Trophoblast cell (in vitro differentiated cells and primary cell): ENCODE results near the gene MORC2.
A peak's percentile ranks its signal among the peaks of the same experiment; 100 is the strongest.

Source experiments
- DNase-seq, 2 donors: peaks; one replicate each; pipeline ENCODE4 v3.0.0-alpha.2; 2016
- H2AFZ ChIP-seq: 2 replicates; pipeline ENCODE4 v1.6.1; 2013; ENCODE audit warnings: low read length, moderate library complexity, mild to moderate bottlenecking; ENCODE audit not compliant: insufficient read depth, poor library complexity
- H2AK5ac ChIP-seq: 2 replicates; pipeline ENCODE4 v1.6.1; 2013; ENCODE audit warnings: mild to moderate bottlenecking, low read length
- H2BK120ac ChIP-seq: 2 replicates; pipeline ENCODE4 v1.6.1; 2013; ENCODE audit warnings: low read length, mild to moderate bottlenecking, moderate library complexity; ENCODE audit not compliant: insufficient read depth, poor library complexity
- H2BK12ac ChIP-seq: 2 replicates; pipeline ENCODE4 v1.6.1; 2013; ENCODE audit warnings: mild to moderate bottlenecking, low read length, moderate library complexity
- H2BK5ac ChIP-seq: 2 replicates; pipeline ENCODE4 v1.6.1; 2013; ENCODE audit warnings: low read length, low read depth, moderate library complexity, mild to moderate bottlenecking; ENCODE audit not compliant: poor library complexity
- H3K14ac ChIP-seq: 2 replicates; pipeline ENCODE4 v1.6.1; 2013; ENCODE audit warnings: mild to moderate bottlenecking, low read length
- H3K18ac ChIP-seq: 2 replicates; pipeline ENCODE4 v1.6.1; 2013; ENCODE audit warnings: mild to moderate bottlenecking, low read length
- H3K23ac ChIP-seq: 2 replicates; pipeline ENCODE4 v1.6.1; 2013; ENCODE audit warnings: low read length
- H3K27ac ChIP-seq: 2 replicates; pipeline ENCODE4 v1.5.1; 2013; ENCODE audit warnings: low read depth, mild to moderate bottlenecking, inconsistent platforms, low read length, moderate library complexity
- H3K27me3 ChIP-seq: 2 replicates; pipeline ENCODE4 v1.6.1; 2013; ENCODE audit warnings: inconsistent platforms, mild to moderate bottlenecking, low read length, moderate library complexity; ENCODE audit not compliant: insufficient read depth
- H3K36me3 ChIP-seq, 2 experiments: 1 replicate in 1 of 2; 2 replicates in 1 of 2; pipeline ENCODE4 v1.6.1; 2013; ENCODE audit warnings: low read length in 2 of 2, mild to moderate bottlenecking in 2 of 2, moderate library complexity in 1 of 2; ENCODE audit not compliant: insufficient read depth in 2 of 2, control insufficient read depth in 1 of 2
- H3K4ac ChIP-seq: 2 replicates; pipeline ENCODE4 v1.6.1; 2013; ENCODE audit warnings: low read depth, mild to moderate bottlenecking, low read length, moderate library complexity
- H3K4me1 ChIP-seq, 2 experiments: 1 replicate in 1 of 2; 2 replicates in 1 of 2; pipeline ENCODE4 v1.6.1; 2013; ENCODE audit warnings: low read length in 2 of 2, mild to moderate bottlenecking in 2 of 2, moderate library complexity in 1 of 2; ENCODE audit not compliant: insufficient read depth in 2 of 2, control insufficient read depth in 1 of 2
- H3K4me2 ChIP-seq: 2 replicates; pipeline ENCODE4 v1.6.1; 2013; ENCODE audit warnings: inconsistent platforms, mild to moderate bottlenecking, low read length, moderate library complexity
- H3K4me3 ChIP-seq: 2 replicates; pipeline ENCODE4 v1.5.1; 2013; ENCODE audit warnings: mild to moderate bottlenecking, low read depth, low read length, inconsistent platforms
- H3K79me1 ChIP-seq: one replicate; pipeline ENCODE4 v1.6.1; 2013; ENCODE audit warnings: low read length
- H3K79me2 ChIP-seq: 2 replicates; pipeline ENCODE4 v1.6.1; 2013; ENCODE audit warnings: low read length, mild to moderate bottlenecking; ENCODE audit not compliant: control insufficient read depth, insufficient read depth, poor library complexity
- H3K9ac ChIP-seq: 2 replicates; pipeline ENCODE4 v1.6.1; 2013; ENCODE audit warnings: mild to moderate bottlenecking, low read length
- H3K9me3 ChIP-seq: 2 replicates; pipeline ENCODE4 v1.6.1; 2013; ENCODE audit warnings: low read depth, mild to moderate bottlenecking, control low read depth, inconsistent platforms, low read length; ENCODE audit not compliant: insufficient read depth
- H4K12ac ChIP-seq: 2 replicates; pipeline ENCODE4 v1.6.1; 2013; ENCODE audit warnings: low read depth, mild to moderate bottlenecking, low read length, moderate library complexity
- H4K8ac ChIP-seq: 2 replicates; pipeline ENCODE4 v1.6.1; 2013; ENCODE audit warnings: low read depth, mild to moderate bottlenecking, low read length, moderate library complexity
- H4K91ac ChIP-seq: one replicate; pipeline ENCODE4 v1.6.1; 2013; ENCODE audit warnings: low read depth, mild to moderate bottlenecking, low read length, moderate library complexity
- WGBS: extraction: QIAGEN DNeasy Blood & Tissue Kit; methylation state at CpG from one replicate; pipeline ENCODE4 v1.1.7; 2013; ENCODE audit warnings: missing lambda C conversion rate; ENCODE audit not compliant: insufficient read length, insufficient coverage; ENCODE audit errors: extremely low coverage; 5-methylcytosine and 5-hydroxymethylcytosine counted together

The MORC2 gene

GRCh38 chr22:30948930-30949342, 19.6 kb downstream of the MORC2 start:
- Histone ChIP-seq H2BK12ac (no peak overlapping the region), H4K12ac (no peak overlapping the region), H3K4me2 (no peak overlapping the region), H3K18ac (no peak overlapping the region), H2AFZ (no peak overlapping the region), H3K9ac (no peak overlapping the region), H3K79me1 (no peaks in the 10 kb centered on the region), H2BK120ac (no peak overlapping the region), H3K36me3 (peaks cover 31 to 72% of the 10 kb centered on the region in 2 experiments), H3K4me1 (peaks cover 0 to 10% of the 10 kb centered on the region in 2 experiments), H2AK5ac (no peak overlapping the region), H3K9me3 (no peaks in the 10 kb centered on the region), H3K4me3 (no peak overlapping the region), H2BK5ac (no peak overlapping the region), H3K23ac (no peak overlapping the region), H3K14ac (no peak overlapping the region), H4K91ac (no peak overlapping the region), H3K27me3 (no peaks in the 10 kb centered on the region), H3K27ac (no peak overlapping the region), H3K79me2 (no peaks in the 10 kb centered on the region), H4K8ac (no peak overlapping the region), H3K4ac (no peak overlapping the region)
- WGBS, result 100% methylated on average over 2 of the region's 3 CpGs
- DNase-seq, result peak; percentile 17 to 59

- Histone ChIP-seq H3K79me2 (no peaks in the 10 kb centered on the region), H3K18ac (no peak overlapping the region), H3K9ac (no peak overlapping the region), H2BK5ac (no peak overlapping the region), H3K9me3 (no peaks in the 10 kb centered on the region), H3K23ac (no peak overlapping the region), H3K4me3 (no peak overlapping the region), H3K4me2 (no peak overlapping the region), H3K4me1 (peaks cover 0 to 10% of the 10 kb centered on the region in 2 experiments), H2BK120ac (no peak overlapping the region), H4K8ac (no peak overlapping the region), H3K79me1 (no peaks in the 10 kb centered on the region), H4K12ac (no peak overlapping the region), H3K27ac (peak overlapping the region; percentile 19), H4K91ac (no peak overlapping the region), H2BK12ac (no peak overlapping the region), H2AK5ac (no peak overlapping the region), H3K27me3 (no peaks in the 10 kb centered on the region), H3K36me3 (peaks cover 33 to 74% of the 10 kb centered on the region in 2 experiments), H3K4ac (no peak overlapping the region), H2AFZ (no peak overlapping the region), H3K14ac (no peak overlapping the region)
- peak; percentile 62 to 87 for DNase-seq
- WGBS, result no CpG with 5 or more reads among the region's 2 CpGs
Measured at GRCh38 chr22:30947816-30948454, 20.6 kb downstream of the MORC2 start.

GRCh38 chr22:30947173-30947815, 21.3 kb downstream of the MORC2 start:
- H2BK12ac ChIP-seq, result no peak overlapping the region
- H3K9ac ChIP-seq, result no peak overlapping the region
- H3K27me3 ChIP-seq, result no peaks in the 10 kb centered on the region
- no peak overlapping the region for H2AK5ac ChIP-seq
- peaks cover 0 to 10% of the 10 kb centered on the region in 2 experiments for H3K4me1 ChIP-seq
- H3K18ac ChIP-seq, result no peak overlapping the region
- no peak overlapping the region for H2BK120ac ChIP-seq
- H3K4me2 ChIP-seq, result no peak overlapping the region
- no peak overlapping the region for H2BK5ac ChIP-seq
- H3K9me3 ChIP-seq, result no peaks in the 10 kb centered on the region
- no peak overlapping the region for H4K91ac ChIP-seq
- H3K27ac ChIP-seq, result peak overlapping the region; percentile 9
- H3K4me3 ChIP-seq, result no peak overlapping the region
- H2AFZ ChIP-seq, result no peak overlapping the region
- WGBS, result no CpG with 5 or more reads among the region's 5 CpGs
- no peak overlapping the region for H3K23ac ChIP-seq
- H3K79me2 ChIP-seq, result no peaks in the 10 kb centered on the region
- H4K8ac ChIP-seq, result no peak overlapping the region
- no peak overlapping the region for H4K12ac ChIP-seq
- H3K4ac ChIP-seq, result no peak overlapping the region
- peak in 1 of 2 donors; percentile 26 for DNase-seq
- H3K79me1 ChIP-seq, result no peaks in the 10 kb centered on the region
- H3K36me3 ChIP-seq, result peaks cover 35 to 74% of the 10 kb centered on the region in 2 experiments
- no peak overlapping the region for H3K14ac ChIP-seq

- Histone ChIP-seq H3K9ac (no peak overlapping the region), H2AK5ac (no peak overlapping the region), H2BK120ac (no peak overlapping the region), H2BK5ac (no peak overlapping the region), H3K18ac (no peak overlapping the region), H3K4me3 (no peak overlapping the region), H2BK12ac (no peak overlapping the region), H3K4me2 (no peak overlapping the region), H3K36me3 (peaks cover 44 to 80% of the 10 kb centered on the region in 2 experiments), H4K91ac (peak overlapping the region; percentile 2), H2AFZ (no peak overlapping the region), H3K4me1 (peaks cover 0 to 10% of the 10 kb centered on the region in 2 experiments), H3K79me2 (no peaks in the 10 kb centered on the region), H3K14ac (no peak overlapping the region), H3K23ac (no peak overlapping the region), H3K4ac (no peak overlapping the region), H4K8ac (no peak overlapping the region), H3K79me1 (no peaks in the 10 kb centered on the region), H3K27ac (no peak overlapping the region), H3K27me3 (no peaks in the 10 kb centered on the region), H3K9me3 (no peaks in the 10 kb centered on the region), H4K12ac (no peak overlapping the region)
- DNase-seq, result no peak
- WGBS, result 100% methylated on average over 1 of the region's 7 CpGs
Measured at GRCh38 chr22:30946354-30946753, 22.2 kb downstream of the MORC2 start.
